Panc1 (cell line): Measurements from ENCODE around the gene WDR20.

Source experiments
- CTCF ChIP-seq: fragments of 450-650 bp; IDR thresholded peaks from 2 replicates; pipeline ENCODE4 v1.5.1; 2017; ENCODE audit warnings: mild to moderate bottlenecking
- POLR2AphosphoS5 ChIP-seq: IDR thresholded peaks from 2 replicates; pipeline ENCODE4 v1.6.1; 2012; ENCODE audit warnings: mild to moderate bottlenecking, low read depth, low read length, moderate library complexity
- REST ChIP-seq, 2 experiments: IDR thresholded peaks; 2 replicates each; pipeline ENCODE4 v1.6.1; 2011 to 2012; ENCODE audit warnings: low read depth in 2 of 2, control low read depth in 1 of 2, low read length in 1 of 2, mild to moderate bottlenecking in 1 of 2, moderate library complexity in 1 of 2; ENCODE audit not compliant: insufficient read depth in 1 of 2
- SIN3A ChIP-seq: IDR thresholded peaks from 2 replicates; pipeline ENCODE4 v1.6.1; 2012; ENCODE audit warnings: low read depth, mild to moderate bottlenecking, low read length, moderate library complexity, borderline replicate concordance; ENCODE audit not compliant: insufficient read depth
- TCF7L2 ChIP-seq: IDR thresholded peaks from 2 replicates; pipeline ENCODE4 v1.6.1; 2011; ENCODE audit warnings: mild to moderate bottlenecking, low read depth, low read length, inconsistent platforms

GRCh38 chr14:102196039-102196901, 56.6 kb downstream of the WDR20 start:
- no peak for TF ChIP-seq CTCF
- no peak for TF ChIP-seq POLR2AphosphoS5
- no peak for TF ChIP-seq TCF7L2
- no peak for TF ChIP-seq REST (IDR thresholded peaks at IDR 0.05; ENCODE audit: insufficient read depth in 1 of 2, low read depth in 2 of 2, low read length in 1 of 2)
- no peak for TF ChIP-seq SIN3A
